Psoas muscle (tissue), 8 donors: ENCODE measurements around the gene SIK3. TPM values are rescaled to one million over a fixed set of nuclear protein-coding genes. Genes with fewer than 3 reads are reported as not detected.

Experiments used
- ATAC-seq, 4 donors: fragments of 200-7000 bp; cut with Tn5 transposase; one replicate each; pipeline ENCODE4 v1.9.1; 2020; ENCODE audit warnings: moderate library complexity in 3 of 4, mild to moderate bottlenecking in 2 of 4
- DNase-seq, 2 donors: peaks; one replicate each; pipeline ENCODE4 v3.0.0-alpha.2; 2020
- H3K27ac ChIP-seq: fragments of 200-600 bp; one replicate; pipeline ENCODE4 v1.8.0; 2022
- H3K27me3 ChIP-seq, 3 donors: fragments of 200-600 bp in 1 of 3; one replicate each; pipeline versions ENCODE4 v1.6.1 to v1.8.0; 2013 to 2022; ENCODE audit warnings: low read length in 2 of 3, mild to moderate bottlenecking in 2 of 3, moderate library complexity in 1 of 3; ENCODE audit not compliant: insufficient read depth in 3 of 3
- H3K36me3 ChIP-seq, 2 donors: fragments of 200-600 bp in 1 of 2; one replicate each; pipeline versions ENCODE4 v1.6.1 to v1.8.0; 2013 to 2022; ENCODE audit warnings: low read depth in 1 of 2, mild to moderate bottlenecking in 1 of 2, moderate library complexity in 1 of 2; ENCODE audit not compliant: insufficient read depth in 1 of 2
- H3K4me1 ChIP-seq: fragments of 200-600 bp; one replicate; pipeline ENCODE4 v1.8.0; 2022
- H3K4me3 ChIP-seq: fragments of 200-600 bp; one replicate; pipeline ENCODE4 v1.8.0; 2022; ENCODE audit warnings: mild to moderate bottlenecking
- H3K9me3 ChIP-seq: fragments of 200-600 bp; one replicate; pipeline ENCODE4 v1.8.0; 2022
- WGBS, 3 donors: extraction: QIAGEN DNeasy Blood & Tissue Kit; methylation state at CpG; one replicate each; pipeline versions ENCODE4 v1.1.6 to v1.1.7; 2013; 5-methylcytosine and 5-hydroxymethylcytosine counted together
- intact Hi-C, 2 donors: fragments of 100-400 bp; cut with DNase I; formaldehyde crosslinking; loops; one replicate each; pipeline versions ENCODE4 v1.11.0 to v1.14.2; 2022
- polyA plus RNA-seq, 3 donors: library from polyadenylated mRNA; stranded (reverse); fragments of 200-250 nt; gene quantifications; one replicate each; pipeline ENCODE4 v1.2.3, GENCODE V29; 2013
- total RNA-seq, 4 donors: library from RNA; stranded (reverse); fragmentation: NEBNext Ultra II Directional in 2 of 4; extraction: Animal tissue kit (Norgen Biotek cat#: 25700) in 2 of 4; gene quantifications; one replicate each; pipeline versions ENCODE4 v1.2.1 to v1.2.4, GENCODE V29; 2021 to 2023
- TF ChIP-seq, protein P1 (sequence below): fragments of 200-600 bp; IDR thresholded peaks from one replicate; pipeline ENCODE4 v1.8.0; 2022; ENCODE audit warnings: antibody characterized with exemption
- donor health status: healthy with polysubstance abuse.
- donor health status: DM: no; HTN: no; CAD: no; lungs with moderate emphysema.
- donor health status: Bipolar disorder and iron deficiency.
- donor health status: healthy.
- donor health status: DM: yes; HTN: yes; CAD: no.
- donor health status: DM: no; HTN: no; CAD: no.
- donor health status: DM: no; HTN: no; CAD: no.
- donor health status: DM: yes; HTN: yes; CAD: no.

SIK3 gene
- total and polyA plus RNA-seq, 7 donors: 16.3 to 47.4 (median 39.8) TPM

- no peak overlapping the region for H3K27ac ChIP-seq
- DNase-seq (no peak), ATAC-seq (no peak)
- TF ChIP-seq, protein P1, sequence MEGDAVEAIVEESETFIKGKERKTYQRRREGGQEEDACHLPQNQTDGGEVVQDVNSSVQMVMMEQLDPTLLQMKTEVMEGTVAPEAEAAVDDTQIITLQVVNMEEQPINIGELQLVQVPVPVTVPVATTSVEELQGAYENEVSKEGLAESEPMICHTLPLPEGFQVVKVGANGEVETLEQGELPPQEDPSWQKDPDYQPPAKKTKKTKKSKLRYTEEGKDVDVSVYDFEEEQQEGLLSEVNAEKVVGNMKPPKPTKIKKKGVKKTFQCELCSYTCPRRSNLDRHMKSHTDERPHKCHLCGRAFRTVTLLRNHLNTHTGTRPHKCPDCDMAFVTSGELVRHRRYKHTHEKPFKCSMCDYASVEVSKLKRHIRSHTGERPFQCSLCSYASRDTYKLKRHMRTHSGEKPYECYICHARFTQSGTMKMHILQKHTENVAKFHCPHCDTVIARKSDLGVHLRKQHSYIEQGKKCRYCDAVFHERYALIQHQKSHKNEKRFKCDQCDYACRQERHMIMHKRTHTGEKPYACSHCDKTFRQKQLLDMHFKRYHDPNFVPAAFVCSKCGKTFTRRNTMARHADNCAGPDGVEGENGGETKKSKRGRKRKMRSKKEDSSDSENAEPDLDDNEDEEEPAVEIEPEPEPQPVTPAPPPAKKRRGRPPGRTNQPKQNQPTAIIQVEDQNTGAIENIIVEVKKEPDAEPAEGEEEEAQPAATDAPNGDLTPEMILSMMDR: no peak
- H3K9me3 ChIP-seq: no peaks in the 10 kb centered on the region
- H3K27me3 ChIP-seq: no peaks in the 10 kb centered on the region
- no peaks in the 10 kb centered on the region for H3K36me3 ChIP-seq
- no peak overlapping the region for H3K4me3 ChIP-seq
- peaks cover 9% of the 10 kb centered on the region for H3K4me1 ChIP-seq
- intact Hi-C loops: no loop called here
- 88 to 94% (median 93%) methylated on average over 14 of the region's 14 CpGs for WGBS, 3 donors
These were observed 264.3 kb downstream of the SIK3 start for GRCh38 chr11:116833816-116834534.

GRCh38 chr11:116833491-116833815 lies 264.8 kb downstream of the SIK3 start:
- ATAC-seq (no peak), DNase-seq (peak in 1 of 2 donors; percentile 39)
- Histone ChIP-seq H3K4me3 (no peak overlapping the region), H3K27ac (no peak overlapping the region), H3K36me3 (no peaks in the 10 kb centered on the region), H3K9me3 (no peaks in the 10 kb centered on the region), H3K27me3 (no peaks in the 10 kb centered on the region), H3K4me1 (peaks cover 9% of the 10 kb centered on the region)
- 90 to 95% (median 92%) methylated on average over 10 of the region's 10 CpGs for WGBS, 3 donors
- TF ChIP-seq, protein P1: no peak
- intact Hi-C loops: no loop called here

DNA sequence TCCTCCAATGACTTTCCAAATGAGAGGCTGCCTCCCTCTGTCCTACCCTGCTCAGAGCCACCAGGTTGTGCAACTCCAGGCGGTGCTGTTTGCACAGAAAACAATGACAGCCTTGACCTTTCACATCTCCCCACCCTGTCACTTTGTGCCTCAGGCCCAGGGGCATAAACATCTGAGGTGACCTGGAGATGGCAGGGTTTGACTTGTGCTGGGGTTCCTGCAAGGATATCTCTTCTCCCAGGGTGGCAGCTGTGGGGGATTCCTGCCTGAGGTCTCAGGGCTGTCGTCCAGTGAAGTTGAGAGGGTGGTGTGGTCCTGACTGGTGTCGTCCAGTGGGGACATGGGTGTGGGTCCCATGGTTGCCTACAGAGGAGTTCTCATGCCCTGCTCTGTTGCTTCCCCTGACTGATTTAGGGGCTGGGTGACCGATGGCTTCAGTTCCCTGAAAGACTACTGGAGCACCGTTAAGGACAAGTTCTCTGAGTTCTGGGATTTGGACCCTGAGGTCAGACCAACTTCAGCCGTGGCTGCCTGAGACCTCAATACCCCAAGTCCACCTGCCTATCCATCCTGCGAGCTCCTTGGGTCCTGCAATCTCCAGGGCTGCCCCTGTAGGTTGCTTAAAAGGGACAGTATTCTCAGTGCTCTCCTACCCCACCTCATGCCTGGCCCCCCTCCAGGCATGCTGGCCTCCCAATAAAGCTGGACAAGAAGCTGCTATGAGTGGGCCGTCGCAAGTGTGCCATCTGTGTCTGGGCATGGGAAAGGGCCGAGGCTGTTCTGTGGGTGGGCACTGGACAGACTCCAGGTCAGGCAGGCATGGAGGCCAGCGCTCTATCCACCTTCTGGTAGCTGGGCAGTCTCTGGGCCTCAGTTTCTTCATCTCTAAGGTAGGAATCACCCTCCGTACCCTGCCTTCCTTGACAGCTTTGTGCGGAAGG lies 265.6 kb downstream of the SIK3 start:
- TF ChIP-seq, protein P1: no peak
- WGBS, 3 donors: 70 to 83% (median 70%) methylated on average over 12 to 13 of the region's 13 CpGs
- Histone ChIP-seq H3K27ac (no peak overlapping the region), H3K9me3 (no peaks in the 10 kb centered on the region), H3K4me1 (peaks cover 9% of the 10 kb centered on the region), H3K4me3 (no peak overlapping the region), H3K27me3 (no peaks in the 10 kb centered on the region), H3K36me3 (no peaks in the 10 kb centered on the region)
- DNase-seq (no peak), ATAC-seq (no peak)
- intact Hi-C loops: no loop called here

DNA sequence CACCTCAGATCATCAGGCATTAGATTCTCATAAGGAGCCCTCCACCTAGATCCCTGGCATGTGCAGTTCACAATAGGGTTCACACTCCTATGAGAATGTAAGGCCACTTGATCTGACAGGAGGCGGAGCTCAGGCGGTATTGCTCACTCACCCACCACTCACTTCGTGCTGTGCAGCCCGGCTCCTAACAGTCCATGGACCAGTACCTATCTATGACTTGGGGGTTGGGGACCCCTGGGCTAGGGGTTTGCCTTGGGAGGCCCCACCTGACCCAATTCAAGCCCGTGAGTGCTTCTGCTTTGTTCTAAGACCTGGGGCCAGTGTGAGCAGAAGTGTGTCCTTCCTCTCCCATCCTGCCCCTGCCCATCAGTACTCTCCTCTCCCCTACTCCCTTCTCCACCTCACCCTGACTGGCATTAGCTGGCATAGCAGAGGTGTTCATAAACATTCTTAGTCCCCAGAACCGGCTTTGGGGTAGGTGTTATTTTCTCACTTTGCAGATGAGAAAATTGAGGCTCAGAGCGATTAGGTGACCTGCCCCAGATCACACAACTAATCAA lies 266.4 kb downstream of the SIK3 start:
- Histone ChIP-seq H3K36me3 (no peaks in the 10 kb centered on the region), H3K27me3 (no peaks in the 10 kb centered on the region), H3K27ac (no peak overlapping the region), H3K4me3 (no peak overlapping the region), H3K9me3 (no peaks in the 10 kb centered on the region), H3K4me1 (peaks cover 9% of the 10 kb centered on the region)
- no peak for DNase-seq
- no peak for ATAC-seq
- TF ChIP-seq, protein P1: no peak
- WGBS, 3 donors: 92 to 95% (median 93%) methylated on average over 7 of the region's 7 CpGs
- intact Hi-C loops: no loop called here
